Kidney (tissue), 14 donors: ENCODE data around the gene KIAA0930. TPM values are rescaled to one million over a fixed set of nuclear protein-coding genes. Genes with fewer than 3 reads are reported as not detected.

Experiments
- DNase-seq, 5 donors: peaks; one replicate each; pipeline ENCODE4 v3.0.0-alpha.2; 2013 to 2020
- FAIRE-seq: peaks from 2 replicates; lab custom pipeline; 2012; peaks lifted over from hg19 to GRCh38; lab: Jason Lieb, UNC
- H3K27ac ChIP-seq, 2 donors: one replicate each; pipeline ENCODE4 v1.7.0; 2013; ENCODE audit warnings: low read depth in 2 of 2, low read length in 2 of 2, inconsistent platforms in 1 of 2
- H3K27me3 ChIP-seq: one replicate; pipeline ENCODE4 v1.7.1; 2013; ENCODE audit warnings: low read length, inconsistent platforms; ENCODE audit not compliant: control insufficient read depth, insufficient read depth
- H3K36me3 ChIP-seq, 3 donors: one replicate each; pipeline versions ENCODE4 v1.7.0 to v1.7.1; 2013; ENCODE audit warnings: low read length in 3 of 3, control low read depth in 1 of 3, inconsistent platforms in 1 of 3; ENCODE audit not compliant: insufficient read depth in 3 of 3, control insufficient read depth in 2 of 3
- H3K4me1 ChIP-seq, 3 donors: one replicate each; pipeline versions ENCODE4 v1.7.0 to v1.7.1; 2013; ENCODE audit warnings: low read length in 3 of 3, inconsistent platforms in 1 of 3, low read depth in 1 of 3; ENCODE audit not compliant: control insufficient read depth in 2 of 3, insufficient read depth in 2 of 3
- H3K4me3 ChIP-seq, 3 donors: one replicate each; pipeline versions ENCODE4 v1.7.0 to v1.8.1; 2013; ENCODE audit warnings: low read length in 3 of 3, control low read depth in 1 of 3, inconsistent platforms in 1 of 3
- H3K9ac ChIP-seq, 3 donors: one replicate each; pipeline versions ENCODE4 v1.7.0 to v1.7.1; 2013; ENCODE audit warnings: low read length in 3 of 3, control low read depth in 1 of 3, inconsistent platforms in 1 of 3
- H3K9me3 ChIP-seq, 3 donors: one replicate each; pipeline versions ENCODE4 v1.7.0 to v1.7.1; 2013; ENCODE audit warnings: low read length in 3 of 3, control low read depth in 1 of 3, inconsistent platforms in 1 of 3; ENCODE audit not compliant: control insufficient read depth in 2 of 3, insufficient read depth in 1 of 3
- intact Hi-C: fragments of 100-400 bp; cut with DNase I; formaldehyde crosslinking; loops from one replicate; pipeline ENCODE4 v1.11.1; 2022
- polyA plus RNA-seq: library from polyadenylated mRNA; stranded (reverse); fragments of 350-450 nt; fragmentation: Illumina TruSeq; extraction: RNeasy Lipid Tissue Mini Kit (QIAGEN cat#74804); gene quantifications from one replicate; pipeline ENCODE4 v1.2.3, GENCODE V29; 2014; ENCODE audit warnings: low read depth, low replicate concordance; ENCODE audit not compliant: insufficient read depth
- total RNA-seq: library from RNA; stranded (reverse); fragmentation: NEBNext Ultra II Directional; extraction: Animal tissue kit (Norgen Biotek cat#: 25700); gene quantifications from one replicate; pipeline ENCODE4 v1.2.1, GENCODE V29; 2021
- TF ChIP-seq, protein P1 (sequence below): IDR thresholded peaks from 3 replicates; pipeline ENCODE4 v1.5.1; 2012; ENCODE audit warnings: mild to moderate bottlenecking, moderate library complexity, borderline replicate concordance; ENCODE audit not compliant: insufficient read depth; ENCODE audit errors: extremely low read depth
- donor health status: control.
- donor health status: control.
- donor health status: control.
- donor health status: control.
- donor health status: control.
- donor health status: DM: yes; HTN: yes; CAD: no.
- donor health status: Normal renal cell carcinoma (clear cell type).

KIAA0930 gene
- total and polyA plus RNA-seq, 2 donors from 2014 or later, result 26.4 to 55.4 TPM

DNA sequence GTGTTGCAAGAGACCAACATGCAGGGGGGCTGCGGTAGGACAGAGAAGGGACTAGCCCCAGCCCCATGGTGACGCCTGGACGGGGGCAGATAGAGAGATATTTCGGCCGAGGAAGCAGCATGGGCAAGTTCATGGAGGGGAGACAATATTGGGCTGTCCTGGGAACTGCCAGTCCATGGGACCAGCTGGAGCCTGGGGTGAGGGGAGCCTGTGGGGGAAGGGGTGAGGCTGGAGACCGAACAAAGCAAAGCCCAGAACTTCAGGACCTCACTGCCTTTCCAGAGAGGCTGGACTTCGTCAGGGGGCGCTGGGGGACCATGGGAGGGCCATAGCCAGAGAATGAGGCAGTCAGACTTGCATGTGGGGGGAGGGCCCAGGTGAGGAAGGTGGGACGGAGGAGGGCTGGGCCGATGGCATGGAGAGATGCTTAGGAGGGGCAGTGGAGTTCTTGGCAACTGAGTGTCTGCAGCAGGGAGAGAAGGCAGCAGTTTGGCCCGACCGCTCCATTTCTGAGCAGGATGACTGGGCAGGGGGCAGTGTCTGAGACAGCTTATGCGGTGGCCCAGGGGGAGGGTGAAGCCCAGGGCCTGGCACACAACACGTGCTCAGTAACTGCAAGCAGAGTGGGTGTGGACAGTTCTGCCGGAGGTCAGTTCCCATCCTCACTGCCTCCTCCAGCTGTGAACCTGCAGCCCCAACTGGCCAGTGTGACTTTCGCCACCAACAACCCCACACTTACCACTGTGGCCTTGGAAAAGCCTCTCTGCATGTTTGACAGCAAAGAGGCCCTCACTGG is 44.8 kb upstream of the KIAA0930 start:
- TF ChIP-seq, protein P1, sequence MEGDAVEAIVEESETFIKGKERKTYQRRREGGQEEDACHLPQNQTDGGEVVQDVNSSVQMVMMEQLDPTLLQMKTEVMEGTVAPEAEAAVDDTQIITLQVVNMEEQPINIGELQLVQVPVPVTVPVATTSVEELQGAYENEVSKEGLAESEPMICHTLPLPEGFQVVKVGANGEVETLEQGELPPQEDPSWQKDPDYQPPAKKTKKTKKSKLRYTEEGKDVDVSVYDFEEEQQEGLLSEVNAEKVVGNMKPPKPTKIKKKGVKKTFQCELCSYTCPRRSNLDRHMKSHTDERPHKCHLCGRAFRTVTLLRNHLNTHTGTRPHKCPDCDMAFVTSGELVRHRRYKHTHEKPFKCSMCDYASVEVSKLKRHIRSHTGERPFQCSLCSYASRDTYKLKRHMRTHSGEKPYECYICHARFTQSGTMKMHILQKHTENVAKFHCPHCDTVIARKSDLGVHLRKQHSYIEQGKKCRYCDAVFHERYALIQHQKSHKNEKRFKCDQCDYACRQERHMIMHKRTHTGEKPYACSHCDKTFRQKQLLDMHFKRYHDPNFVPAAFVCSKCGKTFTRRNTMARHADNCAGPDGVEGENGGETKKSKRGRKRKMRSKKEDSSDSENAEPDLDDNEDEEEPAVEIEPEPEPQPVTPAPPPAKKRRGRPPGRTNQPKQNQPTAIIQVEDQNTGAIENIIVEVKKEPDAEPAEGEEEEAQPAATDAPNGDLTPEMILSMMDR, result no peak
- H3K4me3 ChIP-seq, result no peak overlapping the region
- DNase-seq, result peak in 4 of 5 donors; percentile 57 to 69 (median 64)

DNA sequence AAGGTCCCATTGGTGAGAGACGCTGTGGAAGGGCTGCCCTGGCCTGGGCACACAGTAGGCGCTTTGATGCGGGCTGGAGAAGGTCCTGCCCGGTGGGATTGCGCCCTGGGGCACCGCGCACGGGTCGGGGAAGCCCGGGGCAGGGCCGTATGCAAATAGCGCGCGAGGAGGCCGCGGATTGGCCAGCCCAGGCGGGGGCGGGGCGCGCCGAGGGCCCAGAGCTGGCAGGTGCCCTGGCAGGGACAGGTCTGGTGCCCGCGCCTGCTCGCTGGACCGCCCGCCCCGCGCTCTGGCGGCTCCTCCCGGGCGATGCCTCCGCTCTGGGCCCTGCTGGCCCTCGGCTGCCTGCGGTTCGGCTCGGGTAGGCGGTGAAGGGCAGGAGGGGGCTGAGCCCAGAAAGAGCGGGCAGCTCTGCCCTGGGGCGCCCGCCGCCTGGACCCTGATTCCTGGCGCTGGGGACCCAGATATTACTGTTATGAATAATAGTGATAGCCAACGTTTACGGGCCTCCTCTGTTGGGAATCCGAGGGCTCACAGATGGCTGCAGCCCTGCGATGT is 44.1 kb upstream of the KIAA0930 start, which contains the start of gene UPK3A:
Gene UPK3A, plus strand, starts transcription at position 245 of the 558 bp plus-strand sequence. Its CDS starts 65 bp downstream, at position 310.
- peak; percentile 72 to 88 (median 77) for DNase-seq
- Histone ChIP-seq H3K27ac (no peak within 1 kb of the TSS), H3K4me3 (no peak within 1 kb of the TSS), H3K27me3 (no peaks in the 10 kb centered on the region), H3K4me1 (peaks cover 0 to 5% (median 0%) of the 10 kb centered on the region in 3 donors), H3K36me3 (no peaks in the 10 kb centered on the region), H3K9me3 (no peaks in the 10 kb centered on the region), H3K9ac (no peak within 1 kb of the TSS)
- intact Hi-C loops, result no loop called here
- no peak for FAIRE-seq
- TF ChIP-seq, protein P1, result no peak

More for the DNA sequence above, 44.8 kb upstream of the KIAA0930 start:
- FAIRE-seq, result no peak
- Histone ChIP-seq H3K4me1 (peaks cover 0 to 5% (median 2%) of the 10 kb centered on the region in 3 donors), H3K27me3 (no peaks in the 10 kb centered on the region), H3K27ac (no peak overlapping the region), H3K9me3 (no peaks in the 10 kb centered on the region), H3K36me3 (no peaks in the 10 kb centered on the region), H3K9ac (no peak overlapping the region)
- intact Hi-C loops, result no loop called here

DNA sequence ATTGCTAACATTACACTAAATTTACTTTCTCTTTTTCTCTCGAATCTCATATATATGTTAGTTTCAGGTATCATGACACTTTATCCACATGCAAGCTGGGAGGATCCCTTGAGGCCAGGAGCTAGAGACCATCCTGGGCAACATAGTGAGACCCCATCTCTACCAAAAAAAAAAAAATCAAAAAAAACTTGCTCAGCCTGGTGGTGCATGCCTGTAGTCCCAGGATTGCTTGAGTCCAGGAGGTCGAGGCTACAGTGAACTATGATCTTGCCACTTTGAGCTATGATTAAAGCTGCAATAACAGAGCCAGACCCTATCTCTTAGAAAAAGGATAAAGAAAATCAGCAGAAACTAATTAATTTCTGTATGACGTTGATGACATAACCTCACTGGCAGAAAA is 40.3 kb upstream of the KIAA0930 start:
- Histone ChIP-seq H3K4me1 (peaks cover 0 to 7% (median 0%) of the 10 kb centered on the region in 3 donors), H3K27me3 (no peaks in the 10 kb centered on the region), H3K4me3 (no peak overlapping the region), H3K9ac (no peak overlapping the region), H3K27ac (no peak overlapping the region), H3K9me3 (no peaks in the 10 kb centered on the region), H3K36me3 (no peaks in the 10 kb centered on the region)
- TF ChIP-seq, protein P1, result no peak
- DNase-seq (no peak), FAIRE-seq (no peak)
- intact Hi-C loops, result no loop called here
